Daoy (cell line): ENCODE data around the gene RNPC3. TPM values are rescaled to one million over a fixed set of nuclear protein-coding genes. Genes with fewer than 3 reads are reported as not detected.

Experiments used
- DNase-seq: peaks from one replicate; pipeline ENCODE4 v3.0.0-alpha.2; 2015; ENCODE audit warnings: low read depth
- total RNA-seq: library from RNA; depleted of rRNA; stranded (reverse); fragments of >200 nt; shearing (Covaris generic); gene quantifications from 2 replicates; pipeline ENCODE4 v1.2.3, GENCODE V29; 2014; rRNA removed

The RNPC3 gene, protein sequence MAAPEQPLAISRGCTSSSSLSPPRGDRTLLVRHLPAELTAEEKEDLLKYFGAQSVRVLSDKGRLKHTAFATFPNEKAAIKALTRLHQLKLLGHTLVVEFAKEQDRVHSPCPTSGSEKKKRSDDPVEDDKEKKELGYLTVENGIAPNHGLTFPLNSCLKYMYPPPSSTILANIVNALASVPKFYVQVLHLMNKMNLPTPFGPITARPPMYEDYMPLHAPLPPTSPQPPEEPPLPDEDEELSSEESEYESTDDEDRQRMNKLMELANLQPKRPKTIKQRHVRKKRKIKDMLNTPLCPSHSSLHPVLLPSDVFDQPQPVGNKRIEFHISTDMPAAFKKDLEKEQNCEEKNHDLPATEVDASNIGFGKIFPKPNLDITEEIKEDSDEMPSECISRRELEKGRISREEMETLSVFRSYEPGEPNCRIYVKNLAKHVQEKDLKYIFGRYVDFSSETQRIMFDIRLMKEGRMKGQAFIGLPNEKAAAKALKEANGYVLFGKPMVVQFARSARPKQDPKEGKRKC
- total RNA-seq = 4.1 and 5.9 TPM in 2 replicates

DNA sequence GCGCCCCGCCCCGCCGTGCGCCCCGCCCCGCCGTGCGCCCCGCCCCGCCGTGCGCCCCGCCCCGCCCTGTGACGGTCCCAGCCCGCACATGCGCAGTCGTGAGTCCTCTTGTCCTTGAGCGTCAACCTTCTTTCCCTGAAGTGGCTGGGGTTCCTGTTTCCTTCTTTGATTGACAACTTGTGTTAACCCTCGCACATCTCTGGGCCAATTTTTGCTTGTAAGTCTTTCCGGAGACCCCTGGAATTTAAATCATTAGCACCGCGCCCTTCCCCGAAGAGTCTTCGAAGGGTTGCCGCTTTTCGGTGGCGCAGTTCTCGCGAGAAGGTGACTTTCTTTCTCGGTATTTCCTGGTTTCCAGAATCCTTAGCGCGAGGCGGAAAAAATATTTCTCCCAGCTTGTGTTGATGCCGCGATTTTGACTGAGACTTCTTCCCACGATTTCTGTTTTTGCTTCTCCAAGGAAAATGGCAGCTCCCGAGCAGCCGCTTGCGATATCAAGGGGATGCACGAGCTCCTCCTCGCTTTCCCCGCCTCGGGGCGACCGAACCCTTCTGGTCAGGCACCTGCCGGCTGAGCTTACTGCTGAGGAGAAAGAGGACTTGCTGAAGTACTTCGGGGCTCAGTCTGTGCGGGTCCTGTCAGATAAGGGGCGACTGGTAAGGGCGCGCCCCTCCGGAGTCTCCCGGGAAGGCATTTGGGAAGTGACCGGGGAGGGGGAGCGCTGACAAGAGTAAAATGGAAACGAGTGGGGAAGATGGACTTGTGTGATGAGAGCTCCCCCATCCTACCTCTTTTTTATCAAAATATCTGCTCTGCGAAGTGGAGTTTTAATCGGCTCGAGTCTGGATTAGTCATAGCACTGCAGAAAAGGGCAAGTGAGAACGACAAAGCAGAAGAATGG lies at the start of gene RNPC3:
Gene RNPC3, plus strand, starts transcription at position 93 of the 901 bp plus-strand sequence. Its CDS starts 372 bp downstream, at position 465.
- DNase-seq = peak; percentile 90

DNA sequence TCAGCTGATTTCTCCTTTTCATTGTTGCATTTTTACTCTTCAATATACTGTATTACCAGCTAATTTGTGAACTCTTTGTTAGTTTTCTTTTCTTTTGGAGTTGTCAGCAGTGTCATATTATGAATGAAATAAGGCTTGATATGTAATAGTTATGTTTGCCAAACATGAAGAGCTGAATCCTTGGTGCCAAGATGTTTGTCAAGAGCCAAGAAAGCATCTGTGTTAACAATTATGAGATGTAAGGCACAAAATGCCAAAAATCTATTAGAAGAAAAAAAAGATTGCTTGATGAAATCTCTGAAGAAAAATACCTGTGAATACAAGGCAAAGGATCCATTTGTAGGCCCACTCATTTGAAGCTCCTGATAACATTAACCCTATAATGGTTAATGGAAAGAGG lies 48.4 kb upstream of the RNPC3 start:
- DNase-seq = no peak

DNA sequence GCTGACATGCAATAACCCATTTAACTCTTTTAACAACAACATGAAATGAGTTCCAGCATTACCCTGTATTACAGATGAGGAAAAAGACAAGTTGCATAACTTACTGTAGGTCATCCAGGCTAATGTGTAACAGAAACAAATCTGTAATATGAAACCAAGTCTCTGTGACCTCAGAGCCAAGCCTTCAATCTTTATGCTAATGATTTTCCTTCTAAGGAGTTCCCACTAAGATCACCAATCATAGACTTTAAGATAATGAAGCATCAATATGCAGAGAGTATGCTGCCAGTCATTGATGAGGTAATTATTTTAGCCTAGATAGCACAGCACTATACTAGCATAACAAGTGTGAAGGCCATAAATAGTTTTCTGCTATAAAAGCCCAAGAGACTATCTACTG lies 35.6 kb upstream of the RNPC3 start:
- DNase-seq = no peak

DNA sequence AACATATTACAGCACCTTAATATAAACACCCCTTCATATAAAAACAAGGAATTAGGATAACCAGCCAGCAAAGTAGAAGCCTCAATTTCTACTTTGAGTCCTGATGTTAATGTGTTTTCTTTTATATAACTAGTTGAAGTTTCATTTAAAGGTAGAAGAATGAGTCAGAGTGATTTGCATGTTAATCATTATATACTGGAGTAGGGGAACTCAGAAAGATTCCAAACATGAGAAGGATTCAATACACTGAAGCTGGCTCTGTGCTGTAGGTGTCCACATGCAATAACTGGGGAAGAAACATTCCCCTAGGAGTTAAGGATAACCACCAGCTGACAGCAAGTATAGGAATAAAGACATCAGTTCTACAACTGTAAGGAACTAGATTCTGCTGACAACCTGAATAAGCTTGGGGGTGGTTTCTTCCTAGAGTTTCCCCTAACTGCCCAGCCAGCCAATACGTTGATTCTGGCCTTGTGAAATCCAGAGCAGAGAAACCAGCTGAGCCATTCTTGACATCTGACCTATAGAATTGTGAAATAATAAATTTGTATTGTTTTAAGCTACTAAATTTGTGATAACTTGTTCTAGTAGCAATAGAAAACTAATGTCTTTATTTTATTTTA lies 33.4 kb upstream of the RNPC3 start:
- DNase-seq = no peak

DNA sequence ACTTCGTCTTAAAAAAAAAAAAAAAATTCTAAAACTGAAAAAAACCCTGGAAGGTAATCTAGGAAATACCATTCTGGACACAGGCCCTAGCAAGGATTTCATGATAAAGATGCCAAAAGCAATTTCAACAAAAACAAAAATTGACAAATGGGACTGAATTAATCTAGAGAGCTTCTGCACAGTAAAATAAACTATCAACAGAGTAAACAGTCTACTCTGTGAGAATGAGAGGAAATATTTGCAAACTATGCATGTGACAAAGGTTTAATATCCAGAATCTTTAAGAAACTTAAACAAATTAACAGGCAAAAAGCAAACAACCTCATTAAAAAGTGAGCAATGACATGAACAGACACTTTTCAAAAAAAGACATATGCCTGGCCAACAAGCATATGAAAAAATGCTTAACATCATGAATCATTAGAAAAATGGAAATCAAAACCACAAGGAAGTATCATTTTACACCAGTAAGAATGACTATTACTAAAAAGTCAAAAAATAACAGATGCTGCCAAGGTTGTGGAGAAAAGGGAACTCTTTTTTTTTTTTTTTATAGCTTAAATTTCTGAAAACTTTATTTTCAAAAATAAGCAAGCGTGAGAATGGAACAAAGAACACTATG lies 29.4 kb upstream of the RNPC3 start:
- no peak for DNase-seq

DNA sequence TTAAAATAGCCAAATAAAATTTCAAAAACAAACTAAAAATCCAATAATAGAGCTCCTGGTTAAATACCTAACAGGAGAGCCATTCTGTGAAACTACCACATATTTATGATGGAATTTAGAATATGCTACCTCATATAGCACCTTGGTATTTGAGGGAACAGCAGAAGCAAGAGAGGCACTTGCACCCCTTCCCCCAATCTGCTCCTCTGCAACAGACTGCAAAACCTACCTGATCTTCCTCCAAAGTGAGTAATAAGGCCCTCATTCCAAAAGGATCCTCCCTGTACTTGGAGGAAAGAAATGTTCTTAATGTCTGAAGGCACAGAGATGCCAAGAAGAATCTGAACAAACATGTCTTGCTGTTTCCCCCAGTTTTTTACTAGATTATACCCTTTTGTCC lies 28.1 kb upstream of the RNPC3 start:
- DNase-seq = no peak

DNA sequence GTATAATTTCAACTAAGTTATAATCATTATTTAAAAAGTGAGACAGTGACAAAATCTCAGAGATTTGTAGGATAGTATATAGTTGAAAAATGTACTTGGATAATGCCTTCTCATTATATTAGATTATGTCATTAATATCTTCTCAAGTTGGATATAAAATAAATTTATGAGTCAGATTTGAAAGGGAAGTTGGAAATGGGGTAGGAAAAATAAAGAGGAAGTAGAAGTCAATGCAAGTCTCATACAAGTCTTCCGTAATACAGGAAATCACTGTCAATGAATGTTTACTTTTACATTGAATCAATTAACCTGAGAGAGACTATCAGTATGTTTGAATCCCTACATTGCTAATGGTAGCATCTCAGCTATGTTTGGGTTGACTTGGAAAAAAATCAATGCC lies 16.2 kb upstream of the RNPC3 start:
- DNase-seq = no peak

DNA sequence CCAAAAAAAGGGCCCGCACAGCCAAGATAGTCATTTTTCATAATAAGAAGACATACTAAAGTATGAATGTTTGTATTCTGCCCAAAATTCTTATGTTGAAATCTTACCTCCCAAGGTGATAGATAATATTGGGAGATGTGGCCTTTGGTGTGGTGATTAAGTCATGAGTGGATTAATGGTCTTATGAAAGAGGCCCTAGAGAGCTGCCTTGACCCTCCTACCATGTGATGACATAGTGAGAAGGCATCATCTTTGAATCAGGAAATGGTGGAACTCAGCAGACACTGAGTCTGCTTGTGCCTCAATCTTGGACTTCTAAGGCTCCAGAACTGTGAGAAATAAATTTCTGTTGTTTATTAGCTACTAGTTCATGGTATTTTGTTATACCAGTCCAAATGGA lies 11.8 kb upstream of the RNPC3 start:
- no peak for DNase-seq

DNA sequence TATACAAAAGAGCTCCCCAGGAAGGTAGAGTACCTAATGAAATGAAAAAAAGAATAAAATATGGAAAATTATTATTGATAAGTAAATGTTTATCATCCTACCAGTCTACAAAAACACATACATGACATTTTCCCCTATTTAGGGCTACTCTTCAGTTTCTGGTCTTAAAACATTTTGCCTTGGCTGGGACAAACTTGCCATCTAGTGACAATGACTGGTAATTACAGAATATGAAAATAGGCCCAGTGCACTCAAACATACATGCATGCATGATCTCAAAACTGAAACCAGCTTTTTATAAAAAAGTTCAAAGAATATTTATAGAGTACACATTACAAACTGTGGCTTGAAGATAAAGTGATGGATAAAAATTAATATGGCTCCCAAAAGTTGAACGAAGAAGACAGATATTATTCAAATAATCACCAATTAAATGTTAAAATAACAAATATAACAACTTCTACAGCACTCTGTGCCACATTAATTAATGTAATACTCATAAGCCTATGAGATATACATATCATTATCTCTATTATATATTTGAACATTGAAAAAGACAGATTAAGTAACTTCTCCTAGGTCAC lies 10.5 kb upstream of the RNPC3 start:
- DNase-seq = peak; percentile 34

DNA sequence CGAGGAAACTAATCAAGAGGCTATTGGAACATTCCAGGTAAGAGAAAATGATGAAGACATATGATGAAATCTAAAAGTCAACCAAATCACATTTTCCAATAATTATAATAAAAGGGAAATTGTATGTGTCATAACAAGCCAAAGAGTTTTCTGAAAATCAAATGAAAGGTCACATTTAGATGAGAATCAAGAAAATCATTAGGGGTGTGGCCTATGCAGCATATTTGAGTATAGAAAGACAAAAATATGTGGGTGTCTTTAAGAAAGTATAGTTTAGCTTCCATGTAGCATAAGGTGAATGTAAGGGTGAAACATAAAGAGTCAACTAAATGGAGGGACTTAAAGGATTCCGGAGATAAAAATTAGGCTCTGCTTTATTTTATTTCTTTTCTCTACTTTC lies 9.2 kb upstream of the RNPC3 start:
- no peak for DNase-seq

DNA sequence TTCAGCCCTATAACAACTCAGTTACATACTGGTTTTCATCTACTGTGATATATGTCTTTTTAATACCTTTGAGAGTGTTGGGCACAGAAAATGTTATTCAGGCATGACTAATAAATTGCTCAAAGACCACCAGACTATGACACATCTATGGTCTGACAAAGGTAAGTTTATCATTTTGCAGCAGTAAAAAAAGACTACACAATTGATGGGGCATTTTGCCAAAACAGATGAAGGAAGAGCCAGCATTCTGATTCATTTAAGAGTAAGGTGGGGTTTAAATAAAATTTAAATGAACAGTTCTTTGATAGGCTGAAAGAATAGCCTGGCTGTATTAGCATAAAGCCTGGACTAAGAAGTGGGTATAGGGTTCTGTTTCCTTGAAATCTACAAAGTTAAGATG lies 8.8 kb upstream of the RNPC3 start:
- peak; percentile 31 for DNase-seq

DNA sequence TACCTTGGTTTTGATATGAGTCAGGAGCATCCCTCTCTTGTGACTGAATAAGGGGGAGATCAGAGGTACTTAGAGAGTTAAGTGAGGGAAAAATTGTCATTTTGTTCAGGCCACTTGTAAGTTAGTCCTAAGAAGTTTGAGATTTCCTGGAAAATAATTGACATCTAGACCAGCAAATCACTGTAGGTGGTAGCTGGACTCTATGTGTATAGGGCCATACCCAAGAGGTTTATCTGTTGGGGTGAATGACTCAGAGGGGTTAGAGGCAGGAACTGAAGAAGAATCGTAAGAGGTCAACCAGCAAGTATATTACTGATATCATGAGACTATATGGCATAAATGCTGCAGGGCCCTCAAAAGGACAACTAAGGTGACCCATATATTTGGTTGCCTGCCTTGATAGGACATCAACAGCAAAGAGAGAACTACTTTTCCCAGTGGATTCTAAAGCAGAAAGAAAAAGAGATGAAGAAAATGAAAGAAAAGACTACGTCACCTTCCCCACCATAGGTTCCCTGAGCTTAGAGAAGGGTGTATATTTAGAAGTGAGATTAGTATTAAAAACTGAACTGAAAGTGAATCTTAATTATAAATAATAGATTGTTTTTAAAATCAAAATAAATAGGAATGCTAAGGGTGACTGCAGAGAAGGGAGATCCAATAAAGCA lies 8.0 kb upstream of the RNPC3 start:
- DNase-seq = peak; percentile 9

DNA sequence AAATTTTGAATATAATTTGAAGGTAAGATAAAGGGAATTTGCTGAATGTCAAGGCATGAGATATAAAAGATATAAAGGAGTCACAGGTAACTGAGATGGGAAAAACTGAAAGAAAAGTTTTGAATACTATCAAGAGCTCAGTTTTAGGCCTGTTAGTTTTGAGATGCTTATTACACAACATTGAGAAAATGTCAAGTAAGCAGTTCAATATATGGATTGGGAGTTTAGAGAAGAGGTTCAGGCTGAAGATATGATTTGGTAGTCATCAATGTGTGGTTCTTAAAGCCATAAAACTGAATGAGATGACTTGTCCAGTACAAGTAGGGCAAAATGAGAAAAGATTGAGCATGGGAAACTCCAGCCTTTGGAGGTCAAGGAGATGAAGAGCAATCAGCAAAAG lies 4.7 kb upstream of the RNPC3 start:
- DNase-seq = no peak

DNA sequence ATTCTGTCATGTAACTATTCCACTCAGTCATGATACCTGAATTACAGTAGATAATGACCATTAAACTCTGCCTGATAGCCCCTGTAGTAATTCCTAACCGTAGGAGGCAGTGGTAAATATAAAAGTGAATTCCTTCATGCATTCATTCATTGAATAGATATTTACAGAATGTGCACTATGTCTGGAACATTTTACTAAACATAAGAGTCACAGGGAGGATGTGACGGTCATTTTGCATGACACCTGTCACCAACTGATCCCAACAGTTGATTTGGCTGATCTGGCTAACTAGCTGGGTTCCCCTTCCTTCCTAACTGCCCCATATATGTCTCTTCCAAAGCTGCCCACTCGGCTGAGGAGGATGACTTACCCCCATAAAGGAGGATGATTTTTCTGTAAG lies 2.2 kb upstream of the RNPC3 start:
- DNase-seq = no peak

DNA sequence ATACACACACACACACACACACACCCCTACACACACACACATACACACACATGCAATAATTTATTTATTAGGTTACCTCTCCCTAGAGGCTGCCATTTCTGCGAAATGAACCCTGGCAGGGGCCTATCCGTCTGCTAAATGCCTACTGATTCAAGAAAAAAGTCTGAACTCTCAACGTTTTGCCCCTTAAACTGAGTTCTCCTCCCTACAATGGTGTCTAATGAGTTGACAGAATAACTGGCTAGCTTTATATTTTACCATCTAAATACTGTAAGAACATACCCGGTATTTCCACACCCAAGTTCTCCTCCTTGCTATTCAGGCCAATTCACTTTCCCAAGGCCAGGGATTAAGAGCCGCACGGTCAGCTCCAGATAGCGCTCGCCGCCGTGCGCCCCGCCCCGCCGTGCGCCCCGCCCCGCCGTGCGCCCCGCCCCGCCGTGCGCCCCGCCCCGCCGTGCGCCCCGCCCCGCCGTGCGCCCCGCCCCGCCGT lies 339 bp upstream of the RNPC3 start:
- peak; percentile 67 for DNase-seq

DNA sequence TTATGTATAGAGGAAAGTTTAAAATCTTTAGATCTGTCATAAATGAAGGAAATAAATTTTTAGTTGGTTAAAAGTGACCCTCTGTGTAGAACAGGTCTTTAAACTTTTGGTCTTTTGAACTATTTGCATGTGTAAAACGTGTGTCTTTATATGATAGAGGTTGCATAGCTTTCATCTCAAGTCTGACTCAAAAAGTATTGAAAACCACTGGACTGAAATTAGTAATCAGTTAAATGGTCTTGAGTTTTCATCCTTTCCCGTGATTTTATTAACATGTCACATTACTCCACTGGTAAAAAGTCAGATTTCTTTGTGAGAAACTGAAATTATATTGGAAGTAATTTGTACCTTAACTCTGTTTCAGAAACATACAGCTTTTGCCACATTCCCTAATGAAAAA lies 1.8 kb downstream of the RNPC3 start:
- no peak for DNase-seq

DNA sequence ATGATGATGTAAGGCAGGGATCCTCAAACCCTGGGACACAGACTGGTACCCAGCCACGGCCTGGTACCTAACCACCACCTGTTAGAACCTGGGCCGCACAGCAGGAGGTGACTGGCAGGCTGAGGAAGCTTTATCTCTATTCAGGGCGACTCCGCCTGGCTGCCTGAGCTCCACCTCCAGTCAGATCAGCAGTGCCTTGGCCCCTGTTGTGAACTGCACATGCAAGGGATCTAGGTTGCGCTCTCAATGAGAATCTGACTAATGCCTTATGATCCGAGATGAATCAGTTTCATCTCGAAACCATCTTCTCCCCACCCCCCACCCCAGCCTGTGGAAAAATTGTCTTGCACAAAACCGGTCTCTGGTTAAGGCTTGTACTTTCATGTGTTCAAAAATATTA lies 4.2 kb downstream of the RNPC3 start:
- DNase-seq = peak; percentile 13

DNA sequence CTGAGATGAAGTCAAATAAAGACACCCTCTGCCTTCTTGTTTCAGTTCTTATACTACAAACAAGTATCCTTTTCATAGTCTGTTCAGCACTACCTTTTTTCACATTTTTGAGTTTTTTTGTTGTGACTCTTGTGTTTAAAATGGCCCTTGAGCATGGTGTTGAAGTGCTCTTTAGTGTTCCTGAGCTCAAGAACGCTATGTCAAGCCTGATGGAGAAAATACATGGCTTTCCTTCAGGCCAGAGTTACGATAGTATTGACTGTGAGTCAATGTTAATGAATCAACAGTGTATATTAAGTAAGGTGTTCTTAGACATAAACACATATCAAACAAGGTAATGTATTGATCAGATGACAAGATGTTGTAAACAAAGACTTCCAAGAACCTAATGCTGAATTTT lies 12.7 kb downstream of the RNPC3 start:
- no peak for DNase-seq

DNA sequence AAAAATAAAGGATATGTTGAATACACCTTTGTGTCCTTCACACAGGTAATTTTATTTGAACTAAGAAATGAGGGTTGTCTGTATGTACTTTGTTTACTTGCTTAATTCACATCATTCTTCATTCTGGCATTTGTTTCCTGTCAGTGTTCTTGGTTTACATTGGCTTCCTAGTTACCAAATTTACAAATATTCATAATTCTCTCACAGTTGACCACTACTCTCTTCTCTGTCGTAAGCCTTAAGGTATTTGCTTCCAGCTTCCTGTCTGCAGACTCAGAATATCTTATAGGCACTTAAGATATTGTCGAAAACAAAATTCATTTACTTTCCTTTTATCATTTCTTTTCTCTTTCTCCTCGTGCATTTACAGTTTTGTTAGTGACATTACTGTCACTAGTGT lies 15.9 kb downstream of the RNPC3 start:
- DNase-seq = no peak

DNA sequence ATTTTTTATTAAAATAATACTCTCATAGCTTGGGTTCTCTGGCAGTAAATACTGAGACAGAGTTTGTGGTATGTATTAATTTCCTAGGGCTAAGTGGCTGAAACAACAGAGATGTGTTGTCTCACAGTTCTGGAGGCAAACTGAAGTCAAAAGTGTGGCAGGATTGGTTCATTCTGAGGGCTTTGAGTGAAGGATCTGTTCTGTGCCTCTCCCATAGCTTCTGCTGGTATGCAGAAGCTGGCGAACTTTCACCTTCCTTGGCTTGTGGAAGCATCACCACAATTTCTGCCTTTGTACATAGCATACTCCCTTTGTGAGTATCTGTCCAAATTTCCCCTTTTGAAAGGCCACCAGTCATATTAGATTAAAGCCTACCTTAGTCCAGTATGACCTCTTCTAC lies 21.0 kb downstream of the RNPC3 start:
- no peak for DNase-seq

DNA sequence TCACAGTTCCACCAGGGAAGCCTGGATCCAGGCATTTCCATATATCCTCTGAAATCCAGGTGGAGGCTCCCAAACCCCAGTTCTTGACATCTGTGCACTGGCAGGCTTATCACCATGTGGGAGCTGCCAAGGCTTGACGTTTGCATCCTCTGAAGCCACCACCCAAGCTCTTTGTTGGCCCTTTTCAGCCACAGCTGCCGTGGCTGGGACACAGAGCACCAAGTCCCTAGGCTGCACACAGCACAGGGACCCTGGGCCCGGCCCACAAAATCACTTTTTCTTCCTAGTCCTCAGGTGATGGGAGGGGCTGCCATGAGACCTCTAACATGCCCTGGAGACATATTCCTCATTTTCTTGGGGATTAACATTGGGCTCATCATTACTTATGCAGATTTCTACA lies 22.3 kb downstream of the RNPC3 start:
- no peak for DNase-seq
